SK-N-SH (cell line): ENCODE results near the gene SLC13A4.

Experiments
- CTCF ChIP-seq: fragments of 200-600 bp; sonication (generic); IDR thresholded peaks from 2 replicates; pipeline ENCODE4 v1.6.1; 2017; ENCODE audit warnings: antibody characterized with exemption, mild to moderate bottlenecking, moderate library complexity
- EP300 ChIP-seq, 2 experiments: IDR thresholded peaks; 2 replicates each; pipeline versions ENCODE4 v1.4.0 to v1.6.1; 2012; ENCODE audit warnings: borderline replicate concordance in 1 of 2, low read depth in 1 of 2, low read length in 1 of 2
- EZH2phosphoT487 ChIP-seq: fragments of 200-600 bp; sonication (generic); IDR thresholded peaks from 2 replicates; pipeline ENCODE4 v1.6.1; 2017; ENCODE audit warnings: low read depth, mixed run types, mild to moderate bottlenecking, antibody characterized with exemption, moderate library complexity, borderline replicate concordance
- MAX ChIP-seq: IDR thresholded peaks from 2 replicates; pipeline ENCODE4 v1.4.0; 2012; ENCODE audit warnings: low read depth
- NFIC ChIP-seq: IDR thresholded peaks from 2 replicates; pipeline ENCODE4 v1.4.0; 2012; ENCODE audit warnings: borderline replicate concordance
- POLR2AphosphoS5 ChIP-seq: IDR thresholded peaks from 2 replicates; pipeline ENCODE4 v1.6.1; 2012; ENCODE audit warnings: low read depth, low read length
- SIN3A ChIP-seq: IDR thresholded peaks from 2 replicates; pipeline ENCODE4 v1.6.1; 2012; ENCODE audit warnings: low read depth, mild to moderate bottlenecking, low read length, moderate library complexity, borderline replicate concordance
- TCF12 ChIP-seq: IDR thresholded peaks from 2 replicates; pipeline ENCODE4 v1.4.0; 2012
- USF2 ChIP-seq: fragments of 150-350 bp; IDR thresholded peaks from 2 replicates; pipeline ENCODE4 v1.6.1; 2017; ENCODE audit warnings: antibody characterized with exemption, low read length, low read depth, borderline replicate concordance
- ZBTB33 ChIP-seq: IDR thresholded peaks from 2 replicates; pipeline ENCODE4 v1.4.0; 2012; ENCODE audit warnings: low read depth, borderline replicate concordance

GRCh38 chr7:135731131-135731530 lies 3.1 kb upstream of the SLC13A4 start:
- TF ChIP-seq POLR2AphosphoS5 (no peak), USF2 (no peak), CTCF (no peak), ZBTB33 (no peak), TCF12 (no peak), NFIC (no peak), EP300 (IDR thresholded peaks at IDR 0.05; ENCODE audit: borderline replicate concordance in 1 of 2, low read depth in 1 of 2, low read length in 1 of 2) (no peak), MAX (no peak), SIN3A (no peak), EZH2phosphoT487 (no peak)
